Upper lobe of left lung (tissue), 6 donors: ENCODE results near the gene GSTT4. TPM values are rescaled to one million over a fixed set of nuclear protein-coding genes. Genes with fewer than 3 reads are reported as not detected.

Experiments used
- ATAC-seq, 2 donors: fragments of 200-7000 bp; cut with Tn5 transposase; one replicate each; pipeline ENCODE4 v1.9.1; 2022; ENCODE audit warnings: mild to moderate bottlenecking in 2 of 2, moderate library complexity in 2 of 2; ENCODE audit not compliant: low FRiP score in 2 of 2
- DNase-seq, 2 donors: peaks; one replicate each; pipeline ENCODE4 v3.0.0-alpha.2; 2019 to 2020
- H3K27ac ChIP-seq, 4 donors: fragments of 200-600 bp; sonication (generic); one replicate each; pipeline ENCODE4 v1.5.1; 2016 to 2019
- H3K27me3 ChIP-seq, 4 donors: fragments of 200-600 bp; sonication (generic); one replicate each; pipeline ENCODE4 v1.5.1; 2017 to 2019
- H3K36me3 ChIP-seq, 4 donors: fragments of 200-600 bp; sonication (generic); one replicate each; pipeline ENCODE4 v1.5.1; 2016 to 2019
- H3K4me1 ChIP-seq, 4 donors: fragments of 200-600 bp; sonication (generic); one replicate each; pipeline ENCODE4 v1.5.1; 2018 to 2019
- H3K4me3 ChIP-seq, 4 donors: fragments of 200-600 bp; sonication (generic); one replicate each; pipeline ENCODE4 v1.5.1; 2017 to 2019; ENCODE audit warnings: mild to moderate bottlenecking in 2 of 4, moderate library complexity in 1 of 4
- H3K9me3 ChIP-seq, 4 donors: fragments of 200-600 bp; sonication (generic); one replicate each; pipeline ENCODE4 v1.5.1; 2018 to 2019
- EP300 ChIP-seq, 4 donors: sonication (generic); formaldehyde crosslinking; IDR thresholded peaks; one replicate each; pipeline ENCODE4 v1.5.1; 2017; ENCODE audit warnings: antibody characterized with exemption in 4 of 4, control low read depth in 2 of 4
- POLR2A ChIP-seq, 4 donors: fragments of 450-650 bp; IDR thresholded peaks; one replicate each; pipeline ENCODE4 v1.5.1; 2016 to 2017; ENCODE audit warnings: antibody characterized with exemption in 4 of 4, mild to moderate bottlenecking in 2 of 4
- POLR2AphosphoS5 ChIP-seq, 2 donors: sonication (generic); formaldehyde crosslinking; IDR thresholded peaks; one replicate each; pipeline ENCODE4 v1.5.1; 2017; ENCODE audit warnings: antibody characterized with exemption in 2 of 2
- WGBS, 2 donors: methylation state at CpG; one replicate each; pipeline ENCODE4 v1.1.5; 2017 to 2018; 5-methylcytosine and 5-hydroxymethylcytosine counted together
- total RNA-seq, 6 donors: library from RNA; depleted of rRNA in 4 of 6; stranded (reverse); fragments of >200 nt in 4 of 6; gene quantifications; one replicate each; pipeline versions ENCODE4 v1.1.0 to v1.2.1, GENCODE V29; 2016 to 2021
- TF ChIP-seq, protein P1 (sequence below), 6 experiments: fragments of 450-650 bp in 4 of 6; fragments of 200-600 bp in 2 of 6; sonication (generic) in 2 of 6; IDR thresholded peaks; one replicate each; pipeline ENCODE4 v1.5.1; 2016 to 2019; ENCODE audit warnings: antibody characterized with exemption in 6 of 6
- donor health status: DM: no; HTN: no; CAD: no; lungs with moderate emphysema.
- donor health status: DM: no; HTN: yes; CAD: no; lungs with severe emphysema.

GSTT4 gene
- total RNA-seq, 6 donors from 2014 or later: not detected

DNA sequence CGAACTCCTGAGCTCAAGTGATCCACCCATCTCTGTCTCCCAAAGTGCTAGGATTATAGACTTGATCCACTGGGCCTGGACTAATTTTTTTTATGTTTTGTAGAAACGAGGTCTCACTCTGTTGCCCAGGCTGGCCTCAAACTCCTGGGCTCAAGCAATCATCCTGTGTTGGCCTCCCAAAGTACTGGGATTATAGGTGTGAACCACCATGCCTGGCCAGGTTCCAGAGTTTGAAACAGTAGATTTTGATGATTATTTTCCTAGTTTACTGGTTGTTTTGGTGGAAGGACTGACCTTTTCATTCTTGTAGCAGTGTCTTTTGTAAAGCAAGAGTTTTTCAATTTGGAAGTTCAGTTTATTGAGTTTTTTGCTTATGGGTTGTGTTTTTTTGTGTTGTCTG lies 20.8 kb upstream of the GSTT4 start:
- Histone ChIP-seq H3K9me3 (no peaks in the 10 kb centered on the region), H3K27me3 (no peaks in the 10 kb centered on the region), H3K4me1 (no peaks in the 10 kb centered on the region), H3K36me3 (peaks cover 0 to 8% (median 0%) of the 10 kb centered on the region in 4 donors), H3K4me3 (no peak overlapping the region), H3K27ac (no peak overlapping the region)
- 92 to 93% methylated on average over 2 of the region's 2 CpGs for WGBS, 2 donors
- DNase-seq (no peak), ATAC-seq (no peak)
- TF ChIP-seq, protein P1, sequence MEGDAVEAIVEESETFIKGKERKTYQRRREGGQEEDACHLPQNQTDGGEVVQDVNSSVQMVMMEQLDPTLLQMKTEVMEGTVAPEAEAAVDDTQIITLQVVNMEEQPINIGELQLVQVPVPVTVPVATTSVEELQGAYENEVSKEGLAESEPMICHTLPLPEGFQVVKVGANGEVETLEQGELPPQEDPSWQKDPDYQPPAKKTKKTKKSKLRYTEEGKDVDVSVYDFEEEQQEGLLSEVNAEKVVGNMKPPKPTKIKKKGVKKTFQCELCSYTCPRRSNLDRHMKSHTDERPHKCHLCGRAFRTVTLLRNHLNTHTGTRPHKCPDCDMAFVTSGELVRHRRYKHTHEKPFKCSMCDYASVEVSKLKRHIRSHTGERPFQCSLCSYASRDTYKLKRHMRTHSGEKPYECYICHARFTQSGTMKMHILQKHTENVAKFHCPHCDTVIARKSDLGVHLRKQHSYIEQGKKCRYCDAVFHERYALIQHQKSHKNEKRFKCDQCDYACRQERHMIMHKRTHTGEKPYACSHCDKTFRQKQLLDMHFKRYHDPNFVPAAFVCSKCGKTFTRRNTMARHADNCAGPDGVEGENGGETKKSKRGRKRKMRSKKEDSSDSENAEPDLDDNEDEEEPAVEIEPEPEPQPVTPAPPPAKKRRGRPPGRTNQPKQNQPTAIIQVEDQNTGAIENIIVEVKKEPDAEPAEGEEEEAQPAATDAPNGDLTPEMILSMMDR (IDR thresholded peaks at IDR 0.05): no peak
- TF ChIP-seq EP300 (IDR thresholded peaks at IDR 0.05) (no peak), POLR2AphosphoS5 (IDR thresholded peaks at IDR 0.05) (no peak), POLR2A (IDR thresholded peaks at IDR 0.05) (no peak)

DNA sequence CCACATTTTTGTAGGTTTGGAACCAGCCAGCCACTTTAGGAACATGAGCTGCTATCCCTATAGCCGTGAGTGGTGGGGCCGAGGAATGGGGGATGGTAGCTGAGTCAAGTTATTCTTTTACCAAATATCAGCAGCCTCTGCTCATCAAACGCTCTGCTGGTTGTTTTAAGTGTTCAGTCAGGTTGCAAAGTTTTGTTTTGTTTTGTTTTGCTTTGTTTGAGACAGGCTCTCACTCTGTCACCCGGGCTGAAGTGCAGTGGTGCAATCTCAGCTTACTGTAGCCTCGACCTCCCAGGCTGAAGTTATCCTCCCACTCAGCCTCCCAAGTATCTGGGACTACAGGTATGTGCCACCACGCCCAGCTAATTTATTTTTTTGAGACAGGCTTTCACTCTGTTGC lies 20.2 kb upstream of the GSTT4 start:
- Histone ChIP-seq H3K4me1 (no peaks in the 10 kb centered on the region), H3K36me3 (peaks cover 0 to 5% (median 0%) of the 10 kb centered on the region in 4 donors), H3K9me3 (no peaks in the 10 kb centered on the region), H3K27ac (no peak overlapping the region), H3K27me3 (no peaks in the 10 kb centered on the region), H3K4me3 (no peak overlapping the region)
- DNase-seq (no peak), ATAC-seq (no peak)
- 73 to 96% methylated on average over 6 of the region's 6 CpGs for WGBS, 2 donors
- TF ChIP-seq, protein P1 (IDR thresholded peaks at IDR 0.05): no peak
- no peak for TF ChIP-seq POLR2AphosphoS5 (IDR thresholded peaks at IDR 0.05)
- TF ChIP-seq POLR2A (IDR thresholded peaks at IDR 0.05): no peak
- no peak for TF ChIP-seq EP300 (IDR thresholded peaks at IDR 0.05)

DNA sequence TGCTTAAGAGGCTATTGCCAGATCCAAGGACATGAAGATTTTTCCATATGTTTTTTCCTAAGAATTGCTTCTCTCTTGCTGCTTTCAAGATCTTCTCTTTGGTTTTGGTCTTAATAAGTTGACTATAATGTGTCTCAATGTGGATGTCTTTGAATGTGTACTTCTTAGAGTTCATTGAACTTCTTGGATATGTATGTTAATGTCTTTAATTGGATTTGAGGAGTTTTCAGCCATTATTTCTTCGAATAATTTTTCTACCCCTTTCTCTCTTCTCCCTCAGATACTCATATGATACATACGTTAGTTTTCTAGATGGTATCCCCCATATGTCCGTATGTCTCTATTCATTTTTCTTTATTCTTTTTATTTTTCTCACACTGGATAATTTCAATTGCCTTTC lies 19.1 kb upstream of the GSTT4 start:
- H3K36me3 ChIP-seq: peaks cover 0 to 5% (median 0%) of the 10 kb centered on the region in 4 donors
- no peak overlapping the region for H3K27ac ChIP-seq
- H3K4me3 ChIP-seq: no peak overlapping the region
- H3K4me1 ChIP-seq: no peaks in the 10 kb centered on the region
- TF ChIP-seq EP300 (IDR thresholded peaks at IDR 0.05): no peak
- TF ChIP-seq POLR2AphosphoS5 (IDR thresholded peaks at IDR 0.05): no peak
- TF ChIP-seq, protein P1 (IDR thresholded peaks at IDR 0.05): no peak
- TF ChIP-seq POLR2A (IDR thresholded peaks at IDR 0.05): no peak
- no peaks in the 10 kb centered on the region for H3K27me3 ChIP-seq
- DNase-seq: no peak
- no peaks in the 10 kb centered on the region for H3K9me3 ChIP-seq
- 97% methylated on average over 3 of the region's 3 CpGs for WGBS, 2 donors
- ATAC-seq: no peak

DNA sequence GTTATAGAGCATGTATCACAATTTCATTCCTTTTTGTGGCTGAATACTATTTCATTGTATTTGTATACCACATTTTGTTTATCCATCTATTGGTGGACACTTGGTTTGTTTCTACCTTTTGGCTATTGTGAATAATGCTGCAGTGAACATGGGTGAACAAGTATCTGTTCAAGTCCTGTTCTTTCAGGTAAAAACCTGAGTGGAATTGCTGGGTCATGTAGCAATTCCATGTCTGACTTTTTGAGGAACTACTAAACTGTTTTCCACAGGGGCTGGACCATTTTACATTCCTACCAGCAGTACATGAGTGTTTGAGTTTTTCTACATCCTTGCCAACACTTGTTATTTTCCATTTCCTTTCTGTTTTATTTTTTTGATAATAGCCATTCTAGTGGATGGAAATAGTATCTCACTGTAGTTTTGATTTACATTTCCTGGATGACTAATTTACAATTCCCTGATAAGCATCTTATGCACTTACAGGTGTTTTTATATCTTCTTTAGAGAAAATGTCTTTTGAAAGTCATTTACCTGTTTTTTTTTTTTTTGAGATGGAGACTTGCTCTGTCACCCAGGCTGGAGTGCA lies 18.0 kb upstream of the GSTT4 start:
- H3K4me1 ChIP-seq: no peaks in the 10 kb centered on the region
- H3K36me3 ChIP-seq: peaks cover 0 to 5% (median 0%) of the 10 kb centered on the region in 4 donors
- DNase-seq (no peak), ATAC-seq (no peak)
- no peak overlapping the region for H3K4me3 ChIP-seq
- TF ChIP-seq POLR2A (IDR thresholded peaks at IDR 0.05): no peak
- TF ChIP-seq, protein P1 (IDR thresholded peaks at IDR 0.05): no peak
- H3K27ac ChIP-seq: no peak overlapping the region
- H3K9me3 ChIP-seq: no peaks in the 10 kb centered on the region
- no peaks in the 10 kb centered on the region for H3K27me3 ChIP-seq

DNA sequence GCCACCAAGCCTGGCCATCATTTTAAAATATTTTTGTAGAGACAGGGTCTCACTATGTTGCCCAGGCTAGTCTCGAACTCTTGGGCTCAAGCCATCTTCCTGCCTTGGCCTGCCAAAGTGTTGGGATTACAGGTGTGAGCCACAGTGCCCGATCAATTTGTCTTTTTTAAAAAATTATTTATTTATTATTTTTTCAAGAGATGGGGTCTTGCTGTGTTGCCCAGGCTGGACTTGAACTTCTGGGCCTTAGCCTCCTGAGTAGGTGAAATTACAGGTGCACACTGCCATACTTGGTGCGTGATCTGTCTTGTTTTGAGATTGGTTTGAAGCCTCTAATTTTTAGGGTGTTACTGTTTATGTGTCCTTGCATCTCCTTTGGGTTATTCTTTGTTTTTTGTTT lies 16.1 kb upstream of the GSTT4 start:
- H3K4me1 ChIP-seq: no peaks in the 10 kb centered on the region
- H3K36me3 ChIP-seq: peaks cover 0 to 12% (median 0%) of the 10 kb centered on the region in 4 donors
- H3K27me3 ChIP-seq: no peaks in the 10 kb centered on the region
- ATAC-seq (no peak), DNase-seq (no peak)
- no peak overlapping the region for H3K4me3 ChIP-seq
- no peaks in the 10 kb centered on the region for H3K9me3 ChIP-seq
- 99% methylated on average over 3 of the region's 3 CpGs for WGBS, 2 donors
- no peak overlapping the region for H3K27ac ChIP-seq
- TF ChIP-seq POLR2AphosphoS5 (IDR thresholded peaks at IDR 0.05): no peak
- TF ChIP-seq, protein P1 (IDR thresholded peaks at IDR 0.05): no peak
- no peak for TF ChIP-seq EP300 (IDR thresholded peaks at IDR 0.05)
- TF ChIP-seq POLR2A (IDR thresholded peaks at IDR 0.05): no peak
